Activated CD4-positive, alpha-beta T cell treated with anti-CD3 and anti-CD28 coated beads, Interleukin-2, amount 50 U/mL, for 16 hours (primary cell): ENCODE results near the gene USP6.
"Not testable (repeated sequence)": the region's sequence is repeated elsewhere in the genome, so short reads cannot be mapped to it uniquely, and the experiment has no call there.

Source experiments
- DNase-seq: peaks from one replicate; pipeline ENCODE4 v3.0.0-alpha.2; 2020

USP6 gene

DNA sequence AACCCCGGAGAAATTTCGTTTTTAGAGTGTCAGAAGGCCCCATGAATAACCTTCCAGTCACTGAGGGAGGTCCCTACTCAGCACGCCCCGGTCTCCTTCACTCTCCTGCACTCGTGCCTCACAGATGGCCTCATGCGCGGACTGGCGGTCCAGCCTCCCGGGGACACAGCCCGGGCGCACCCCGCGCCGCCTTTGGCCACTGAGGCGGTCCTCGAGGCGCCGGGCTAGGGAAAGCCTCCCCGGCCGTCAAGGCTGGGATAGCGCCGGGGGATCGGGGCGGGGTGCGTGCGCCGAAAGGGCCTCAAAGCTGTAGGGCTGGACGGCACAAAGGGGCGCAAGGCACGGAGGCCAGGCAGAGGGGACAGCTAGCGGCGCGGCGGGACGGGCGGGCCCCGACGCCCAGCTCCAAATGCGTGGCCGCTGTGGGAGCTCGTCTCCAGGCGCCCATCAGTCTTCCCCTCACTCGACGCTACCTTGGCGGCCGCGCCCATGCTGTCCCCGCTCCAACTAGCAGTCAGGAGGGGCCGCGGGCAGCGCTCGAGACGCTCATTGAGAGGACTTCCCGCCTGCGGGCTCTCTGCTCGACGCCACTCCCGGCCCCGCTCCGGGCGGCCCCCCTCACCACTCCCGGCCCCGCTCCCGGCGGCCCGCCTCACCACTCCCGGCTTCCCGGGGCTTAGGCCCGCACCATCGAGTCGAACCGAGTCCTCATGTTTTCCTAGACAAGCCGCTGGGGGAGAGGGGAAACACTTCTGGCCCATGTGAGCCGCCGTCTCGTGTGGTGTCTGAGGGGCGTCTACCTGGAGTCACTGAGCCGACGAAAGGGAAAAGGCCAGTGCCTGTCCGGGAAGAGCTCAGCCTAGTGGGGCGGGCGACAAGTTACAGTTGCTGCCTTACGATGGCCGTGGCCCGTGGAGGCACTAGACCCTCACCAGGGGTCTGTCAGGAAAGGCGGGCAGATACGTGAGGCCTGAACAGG is at the start of gene USP6:
USP6 (plus strand) TSS at position 360 of the 979 bp plus-strand sequence. CDS start 14,336 bp downstream, outside the sequence.
- no peak for DNase-seq

DNA sequence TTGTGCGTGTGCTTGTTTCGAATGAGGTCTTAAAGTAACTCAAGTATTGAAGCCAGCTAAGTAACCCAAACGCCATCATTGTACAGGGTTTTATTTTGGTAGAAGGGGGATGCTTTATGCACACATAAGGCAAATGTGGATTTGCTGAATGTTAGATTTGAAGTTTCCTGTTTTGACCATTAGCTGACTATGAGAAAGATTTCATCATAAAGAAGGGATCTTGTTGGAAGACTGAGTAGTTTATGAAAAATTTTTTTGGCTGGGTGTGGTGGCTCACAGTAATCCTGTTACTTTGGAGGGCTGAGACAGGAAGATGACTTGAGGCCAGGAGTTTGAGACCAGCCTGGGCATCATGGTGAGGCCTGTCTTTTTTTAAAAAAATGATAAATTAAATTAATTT is 47.6 kb upstream of the USP6 start:
- DNase-seq = no peak

DNA sequence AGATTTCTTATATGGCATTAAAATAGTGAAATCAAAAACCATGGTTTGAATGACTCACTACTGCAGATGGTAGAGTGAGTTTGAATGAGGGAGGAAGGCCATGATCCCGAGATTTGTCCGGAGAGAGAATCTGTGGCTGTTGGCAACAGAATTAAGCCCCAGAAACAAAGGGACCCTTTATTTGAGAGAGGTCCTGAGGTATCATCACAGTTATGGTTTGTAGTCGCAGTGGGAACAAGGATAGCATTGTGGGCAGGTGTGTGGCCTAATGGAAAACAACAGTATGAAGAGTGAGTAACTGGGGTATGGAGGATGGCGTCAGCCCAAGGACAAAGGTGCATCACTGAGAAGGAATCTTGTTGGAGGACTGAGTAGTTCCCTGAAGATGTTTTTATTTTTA is 46.1 kb upstream of the USP6 start:
- no peak for DNase-seq

DNA sequence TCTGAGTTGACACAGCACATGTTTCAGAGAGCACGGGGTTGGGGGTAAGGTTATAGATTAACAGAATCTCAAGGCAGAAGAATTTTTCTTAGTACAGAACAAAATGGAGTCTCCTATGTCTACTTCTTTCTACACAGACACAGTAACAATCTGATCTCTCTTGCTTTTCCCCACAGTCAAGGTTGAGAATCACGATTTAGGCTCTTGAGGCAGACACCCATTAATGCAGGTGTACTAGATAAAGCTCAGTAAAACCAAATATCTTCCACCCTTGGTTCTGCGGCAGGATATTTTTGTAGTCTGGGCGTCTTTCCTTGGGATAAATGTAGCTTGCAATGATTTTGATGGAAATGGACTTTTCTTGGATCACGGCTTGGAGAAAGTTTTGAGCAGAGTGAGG is 40.4 kb upstream of the USP6 start:
- not testable (repeated sequence) for DNase-seq

DNA sequence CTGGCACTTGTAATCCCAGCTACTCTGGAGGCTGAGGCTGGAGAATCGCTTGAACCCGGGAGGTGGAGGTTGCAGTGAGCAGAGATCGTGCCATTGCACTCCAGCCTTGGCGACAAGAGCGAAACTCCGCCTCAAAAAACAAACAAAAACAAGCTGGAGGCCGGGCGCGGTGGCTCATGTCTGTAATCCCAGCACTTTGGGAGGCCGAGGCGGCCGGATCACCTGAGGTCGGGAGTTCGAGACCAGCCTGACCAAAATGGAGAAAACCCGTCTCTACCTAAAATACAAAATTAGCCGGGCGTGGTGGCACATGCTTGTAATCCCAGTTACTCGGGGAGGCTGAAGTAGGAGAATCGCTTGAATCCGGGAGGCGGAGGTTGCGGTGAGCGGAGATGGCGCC is 38.6 kb upstream of the USP6 start:
- DNase-seq = not testable (repeated sequence)

DNA sequence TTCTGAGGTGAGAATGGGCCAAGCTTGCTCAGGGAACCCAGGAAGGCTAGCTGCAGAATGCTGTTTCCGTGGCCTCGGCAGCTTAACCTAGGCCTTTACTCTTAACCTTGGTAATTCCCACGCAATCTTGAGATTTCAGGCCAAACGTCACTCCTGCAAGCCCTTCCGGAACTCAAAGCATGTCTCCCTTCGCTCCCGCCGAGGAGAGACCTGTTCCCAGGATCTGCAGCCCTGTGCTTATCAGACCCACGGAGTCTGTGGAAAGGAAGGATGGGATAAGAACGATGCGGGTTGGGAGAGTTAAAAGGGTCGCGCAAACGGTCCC is 38.1 kb upstream of the USP6 start:
- DNase-seq = no peak

DNA sequence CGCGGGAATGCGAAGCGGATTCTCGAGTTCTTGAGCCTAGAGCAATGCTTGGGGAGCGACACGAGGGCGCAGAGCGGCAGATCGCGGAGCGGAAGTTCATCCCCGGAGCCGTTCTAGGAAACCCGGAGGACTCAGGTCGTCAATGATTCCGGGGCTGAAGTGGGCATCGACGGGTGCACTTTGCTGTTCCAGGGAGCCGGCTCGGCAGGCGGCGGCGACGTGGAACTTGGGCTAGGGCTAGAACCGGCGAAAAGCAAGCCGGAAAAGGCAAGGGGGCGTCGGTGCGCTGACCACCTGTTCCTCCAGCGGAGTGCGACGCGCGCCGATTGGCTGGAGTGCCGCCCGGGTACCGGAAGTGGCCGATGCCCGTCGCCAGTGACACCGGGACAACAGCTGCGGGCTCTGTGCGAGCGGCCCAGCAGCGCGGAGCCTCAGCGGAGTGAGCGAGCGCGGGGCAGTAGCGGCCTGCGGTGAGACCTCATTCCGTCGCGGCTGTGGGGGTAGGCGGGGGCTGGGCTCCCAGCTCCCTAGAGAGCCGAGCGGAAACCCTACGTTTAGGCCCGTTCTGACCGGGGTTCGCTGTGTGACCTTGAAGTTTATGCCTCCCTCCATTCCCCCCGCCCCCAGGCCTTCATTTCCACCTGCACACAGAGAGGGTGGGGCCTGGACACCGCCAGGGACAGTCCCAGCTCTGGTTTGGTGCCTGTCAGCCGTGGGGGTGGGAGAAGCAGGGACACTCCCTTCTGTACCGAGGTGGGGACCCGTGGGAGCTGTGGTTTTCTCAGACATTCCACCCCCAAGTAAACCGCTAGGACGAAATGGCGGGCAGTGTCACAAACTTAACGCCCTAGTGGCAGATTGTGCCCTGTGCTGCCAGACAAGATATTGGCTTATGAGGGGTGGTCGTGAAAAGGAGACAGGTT is 37.5 kb upstream of the USP6 start, which contains the start of gene ZFP3:
ZFP3 (plus strand) TSS at position 362 of the 923 bp plus-strand sequence. CDS start 13,038 bp downstream, outside the sequence.
- DNase-seq = peak; percentile 62

DNA sequence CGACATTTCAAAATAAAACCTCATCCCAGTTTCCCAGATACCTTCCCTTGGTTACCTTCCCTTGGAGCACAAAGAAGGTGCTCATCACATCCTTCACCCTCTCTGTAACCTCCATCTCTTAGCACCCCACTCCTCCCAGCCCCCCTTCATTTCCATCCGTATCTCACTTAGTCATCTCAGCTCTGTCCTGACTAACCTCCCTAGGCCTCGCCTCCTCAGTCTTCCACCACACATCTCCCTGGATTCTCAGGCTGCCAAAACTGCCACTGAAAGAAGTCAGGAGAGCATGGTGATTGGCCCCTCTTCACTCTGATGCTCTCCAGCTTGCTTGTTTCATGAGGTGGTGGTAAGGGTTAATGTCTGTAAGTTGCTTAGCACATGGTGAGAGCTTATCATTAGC is 35.2 kb upstream of the USP6 start:
- DNase-seq = no peak

DNA sequence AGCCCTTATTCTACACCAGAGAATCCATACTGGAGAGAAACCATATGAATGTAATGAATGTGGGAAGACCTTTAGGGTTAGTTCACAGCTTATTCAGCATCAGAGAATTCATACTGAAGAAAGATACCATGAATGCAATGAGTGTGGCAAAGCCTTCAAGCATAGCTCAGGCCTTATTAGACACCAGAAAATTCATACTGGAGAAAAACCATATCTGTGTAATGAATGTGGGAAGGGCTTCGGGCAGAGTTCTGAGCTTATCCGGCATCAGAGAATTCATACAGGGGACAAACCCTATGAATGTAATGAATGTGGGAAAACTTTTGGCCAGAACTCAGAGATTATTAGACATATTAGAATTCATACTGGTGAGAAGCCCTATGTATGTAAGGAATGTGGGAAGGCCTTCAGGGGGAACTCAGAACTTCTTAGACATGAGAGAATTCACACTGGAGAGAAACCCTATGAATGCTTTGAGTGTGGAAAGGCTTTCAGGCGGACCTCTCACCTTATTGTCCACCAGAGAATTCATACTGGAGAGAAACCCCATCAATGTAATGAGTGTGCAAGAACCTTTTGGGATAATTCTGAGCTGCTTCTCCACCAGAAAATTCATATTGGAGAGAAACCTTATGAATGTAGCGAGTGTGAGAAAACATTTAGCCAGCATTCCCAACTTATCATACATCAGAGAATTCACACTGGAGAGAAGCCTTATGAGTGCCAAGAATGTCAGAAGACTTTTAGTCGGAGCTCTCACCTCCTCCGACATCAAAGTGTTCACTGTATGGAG is 23.4 kb upstream of the USP6 start:
- no peak for DNase-seq

DNA sequence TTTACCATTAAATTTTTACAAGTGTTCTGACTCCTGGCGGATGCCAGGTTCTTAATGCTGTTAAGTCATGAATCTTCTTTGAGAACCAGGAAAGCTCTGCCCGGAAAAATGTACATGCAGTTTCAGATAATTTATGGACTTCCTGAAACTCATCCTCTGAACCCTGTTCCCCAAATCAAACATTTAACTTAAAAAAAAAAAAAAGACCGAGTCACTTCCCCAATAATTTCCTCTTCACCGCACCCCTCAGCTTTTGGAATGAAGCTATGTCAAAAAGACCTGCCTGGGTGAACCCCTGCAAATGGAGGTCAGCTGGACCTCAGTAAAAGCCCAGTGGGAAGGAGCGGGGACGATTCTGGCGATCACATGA is 19.1 kb upstream of the USP6 start:
- no peak for DNase-seq

DNA sequence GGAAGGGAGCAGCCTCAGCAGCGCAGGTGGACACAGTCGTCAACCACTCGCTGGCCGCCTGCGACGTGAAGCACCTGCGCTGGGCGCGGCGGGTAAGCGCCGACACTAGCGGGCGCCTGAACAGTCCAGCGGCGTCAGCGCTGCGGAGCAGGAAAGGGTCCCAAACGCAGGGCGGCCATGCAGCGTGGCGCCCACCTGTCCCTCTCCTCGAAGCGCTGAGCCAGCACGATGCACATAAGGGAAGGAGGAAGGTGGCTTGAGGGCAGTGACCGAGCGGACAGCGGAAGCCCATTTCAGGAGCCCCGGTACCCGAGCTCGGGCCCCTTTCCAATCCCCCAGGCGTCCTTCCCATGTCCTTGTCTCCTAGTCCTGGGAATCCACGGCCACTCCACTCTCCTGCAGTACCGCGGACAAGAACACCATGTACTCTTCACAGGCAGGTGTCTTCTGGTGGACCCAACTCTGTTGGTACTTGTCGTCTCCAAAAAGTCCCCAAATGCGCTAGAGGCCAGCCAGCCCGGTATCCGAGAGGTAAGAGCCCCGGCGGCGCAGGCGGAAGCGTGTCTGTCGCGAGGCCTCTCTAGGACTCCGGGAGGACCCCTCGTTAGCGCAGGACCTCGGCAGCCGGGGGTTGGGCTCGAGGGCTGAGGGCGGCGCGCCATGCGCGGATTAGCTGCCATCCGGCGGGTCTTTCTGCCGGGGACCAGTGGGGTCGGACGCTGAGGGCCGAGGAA is 18.6 kb upstream of the USP6 start:
- DNase-seq = no peak

DNA sequence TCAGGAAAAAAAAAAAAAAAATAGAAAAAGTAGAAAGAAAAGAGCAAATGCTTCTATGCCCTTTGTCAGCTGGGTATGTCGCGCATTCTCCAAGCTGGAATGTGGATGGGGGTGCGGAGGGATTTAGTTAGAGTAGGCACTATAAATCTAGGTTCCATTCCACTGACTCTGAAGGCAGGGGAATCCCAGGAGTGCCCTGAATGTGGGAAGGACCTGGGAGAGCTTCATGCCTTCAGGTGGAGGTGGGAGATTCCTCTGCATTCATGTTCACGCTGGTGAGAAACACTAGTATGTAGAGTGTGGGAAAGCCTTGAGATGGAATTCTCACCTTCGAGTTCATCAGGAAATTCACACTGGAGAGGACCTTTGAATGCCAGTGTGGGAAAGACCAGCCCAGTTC is 16.6 kb upstream of the USP6 start:
- no peak for DNase-seq

DNA sequence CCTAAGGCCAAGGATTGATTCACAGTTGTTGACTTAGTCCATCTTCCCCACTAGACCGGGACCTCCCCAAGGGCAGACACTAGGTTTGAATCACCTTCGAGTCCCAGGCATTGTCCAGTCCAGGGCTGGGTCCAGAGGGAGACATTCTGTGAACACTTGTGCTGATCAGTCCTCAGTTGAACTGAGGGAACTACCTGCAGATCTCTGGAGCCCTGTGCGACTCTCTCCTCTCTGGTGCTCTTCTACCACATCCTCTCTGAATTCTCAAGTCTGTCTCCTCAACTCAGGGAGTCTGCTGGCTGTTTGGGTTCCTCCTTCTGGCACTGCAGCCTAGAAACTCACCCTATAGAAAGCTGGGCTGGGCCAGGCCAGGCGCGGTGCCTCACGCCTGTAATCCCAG is 15.0 kb upstream of the USP6 start:
- DNase-seq = no peak

DNA sequence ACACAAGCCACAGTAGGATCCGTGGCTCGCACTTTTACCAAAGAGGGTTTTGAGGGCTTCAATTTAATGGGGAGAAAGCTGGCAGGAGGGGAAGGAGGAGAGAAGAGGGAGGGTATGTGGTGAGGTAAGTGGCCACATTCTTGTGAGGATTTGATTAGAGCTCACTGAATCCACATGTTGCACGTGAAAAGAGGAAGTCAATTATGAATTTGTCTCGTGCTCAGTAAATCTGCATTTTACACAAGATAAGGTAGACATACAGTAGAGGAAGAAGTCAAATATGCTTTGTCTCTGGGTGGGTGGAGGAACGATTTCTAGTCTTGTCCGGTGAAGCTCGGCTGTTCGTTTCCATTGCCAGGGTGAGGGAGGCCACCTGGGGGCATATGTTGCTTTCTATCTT is 5.0 kb upstream of the USP6 start:
- DNase-seq = no peak

DNA sequence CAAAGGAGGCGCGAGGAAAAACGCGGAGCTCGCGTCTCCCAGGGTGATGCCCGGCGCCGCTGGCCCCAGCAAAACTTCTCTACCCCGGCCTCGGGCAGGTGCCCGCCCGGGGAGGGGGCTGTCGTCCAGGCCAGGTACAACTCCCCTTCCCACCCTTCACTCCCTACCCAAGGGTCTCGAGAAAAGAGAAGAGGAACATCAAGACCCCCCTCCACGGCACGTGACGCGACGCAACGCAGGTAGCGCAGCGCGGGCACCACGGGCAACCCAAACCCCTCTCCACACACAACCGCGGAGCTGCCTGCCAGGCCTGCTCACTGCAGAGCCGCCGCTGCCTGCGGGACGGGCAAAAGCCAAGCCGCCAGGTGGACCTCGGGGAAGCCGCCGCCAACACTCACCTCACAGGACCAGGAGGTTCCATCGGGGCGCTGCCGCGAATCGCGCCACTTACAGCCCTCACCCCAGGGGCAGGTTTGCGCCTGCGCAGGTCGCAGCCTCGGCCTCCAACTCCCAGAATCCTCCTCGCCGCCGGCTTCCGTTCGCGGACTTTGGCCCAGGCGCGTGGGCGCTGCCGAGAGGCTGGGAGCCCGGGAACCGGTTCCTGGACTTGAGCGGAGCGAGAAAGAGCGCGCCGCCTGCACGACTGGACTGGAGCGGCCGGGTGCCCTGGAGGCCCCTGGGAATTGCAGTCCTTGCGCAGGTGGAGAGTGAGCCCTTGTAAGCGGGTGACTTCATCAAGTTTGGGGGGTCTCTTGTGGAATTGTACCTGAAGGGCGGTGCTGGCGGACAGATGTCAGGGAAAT is 4.2 kb upstream of the USP6 start, which contains the start of gene ZNF232:
ZNF232 (minus strand) TSS at position 477 of the 803 bp plus-strand sequence; CDS start at position 421, 56 bp downstream.
- peak; percentile 94 for DNase-seq

DNA sequence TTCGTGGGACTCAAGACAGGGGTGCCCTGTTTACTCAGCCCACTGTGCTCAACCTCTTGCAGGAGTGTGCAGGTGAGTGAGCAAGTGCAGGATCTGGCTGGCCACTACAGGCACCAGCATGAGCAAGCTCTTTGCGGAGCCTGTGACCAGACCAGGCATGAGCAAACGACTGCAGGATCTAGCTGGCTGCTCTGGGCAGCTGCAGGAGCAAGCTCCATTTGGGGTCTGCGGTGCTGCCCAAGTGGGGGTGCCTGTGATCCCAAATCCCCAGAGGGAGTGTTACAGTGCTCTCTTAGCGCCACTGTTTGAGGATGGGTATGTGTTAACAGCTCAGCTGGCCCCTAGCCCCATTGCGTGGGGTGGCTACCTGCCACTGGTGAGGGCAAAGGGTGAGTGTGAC is 2.4 kb downstream of the USP6 start:
- no peak for DNase-seq

DNA sequence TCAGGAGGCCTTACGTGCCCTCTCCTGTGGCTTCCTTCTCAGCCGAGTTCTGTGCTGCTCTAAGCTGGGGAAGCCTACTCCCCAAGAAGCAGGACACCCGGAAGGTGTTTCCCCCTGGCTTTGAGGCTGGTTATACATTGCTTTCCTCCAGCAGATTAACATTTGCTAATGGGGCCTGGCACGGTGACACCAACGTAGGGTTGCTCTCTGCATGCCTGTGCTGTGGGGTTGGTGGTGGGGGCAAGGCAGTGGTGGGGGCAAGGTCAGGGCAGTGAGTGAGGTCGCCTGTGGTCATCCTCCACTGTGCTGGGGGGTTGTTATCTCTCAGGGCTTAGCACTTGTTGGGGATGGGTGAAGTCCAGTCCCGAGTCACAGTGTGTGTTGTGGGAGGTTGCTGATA is 4.2 kb downstream of the USP6 start:
- DNase-seq = no peak

DNA sequence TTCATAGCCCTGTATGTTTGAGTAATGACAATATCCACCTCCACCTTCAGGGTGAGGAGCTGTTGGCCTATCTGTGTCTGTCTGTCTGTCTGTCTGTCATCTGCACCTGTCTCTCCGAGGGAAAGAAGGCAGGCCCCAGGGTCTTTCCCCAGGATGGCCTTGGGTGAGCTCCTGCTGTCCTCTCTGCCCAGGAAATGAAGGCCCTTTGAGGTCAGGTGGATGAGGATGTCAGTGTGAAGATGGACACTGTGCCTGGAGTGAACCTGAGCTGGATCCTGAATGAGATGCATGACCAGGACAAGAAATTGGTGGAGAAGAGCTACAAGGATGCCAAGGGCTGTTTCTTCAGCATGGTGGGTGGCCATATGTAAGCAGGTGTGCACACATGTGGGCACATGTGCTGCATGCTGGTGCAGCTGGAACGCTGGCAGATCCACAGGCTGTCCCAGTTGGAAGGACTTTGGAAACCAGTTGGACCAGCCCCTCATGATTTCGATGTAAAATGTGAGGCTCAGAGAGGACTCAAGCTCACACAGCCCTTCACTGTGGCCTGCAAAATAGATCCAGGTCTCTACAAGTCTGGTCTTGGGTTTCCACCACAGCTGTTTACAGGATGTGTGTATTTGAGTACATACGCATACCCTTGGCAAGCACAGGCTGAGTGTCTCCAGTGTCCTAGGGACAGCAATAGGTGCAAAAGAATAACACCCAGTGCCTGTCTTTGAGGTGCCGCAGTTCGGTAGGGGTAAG is 4.8 kb downstream of the USP6 start:
- DNase-seq = not testable (repeated sequence)

DNA sequence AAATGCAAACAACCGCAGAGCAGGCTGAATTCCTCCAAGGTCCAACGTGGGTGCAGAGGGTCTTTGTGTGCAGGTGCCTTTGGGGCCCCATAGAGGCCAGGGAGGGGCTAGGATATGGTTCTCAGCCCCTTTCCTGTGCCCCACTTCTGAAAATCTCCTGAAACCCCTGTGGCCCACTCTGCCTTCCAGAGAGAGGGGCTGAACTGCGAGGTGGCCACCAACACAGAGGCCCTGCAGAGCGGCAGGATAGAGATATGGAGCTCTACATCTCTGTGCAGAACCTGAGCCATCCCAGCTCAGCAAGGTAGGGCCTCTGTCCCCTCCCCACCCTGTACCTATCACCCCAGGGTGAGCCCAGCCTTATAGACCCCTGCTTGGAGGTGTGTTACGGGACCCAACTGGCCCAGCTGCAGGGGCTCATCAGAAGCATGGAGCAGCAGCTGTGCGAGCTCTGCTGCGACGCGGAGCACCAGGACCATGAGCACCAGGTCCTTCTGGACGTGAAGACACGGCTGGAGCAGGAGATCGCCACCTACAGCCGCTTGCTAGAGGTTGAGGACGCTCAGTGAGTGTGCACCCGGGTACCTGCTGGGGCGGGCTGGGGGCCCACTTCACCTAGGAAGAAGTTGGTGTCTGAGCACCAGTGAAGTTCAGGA is 5.5 kb downstream of the USP6 start:
- no peak for DNase-seq

DNA sequence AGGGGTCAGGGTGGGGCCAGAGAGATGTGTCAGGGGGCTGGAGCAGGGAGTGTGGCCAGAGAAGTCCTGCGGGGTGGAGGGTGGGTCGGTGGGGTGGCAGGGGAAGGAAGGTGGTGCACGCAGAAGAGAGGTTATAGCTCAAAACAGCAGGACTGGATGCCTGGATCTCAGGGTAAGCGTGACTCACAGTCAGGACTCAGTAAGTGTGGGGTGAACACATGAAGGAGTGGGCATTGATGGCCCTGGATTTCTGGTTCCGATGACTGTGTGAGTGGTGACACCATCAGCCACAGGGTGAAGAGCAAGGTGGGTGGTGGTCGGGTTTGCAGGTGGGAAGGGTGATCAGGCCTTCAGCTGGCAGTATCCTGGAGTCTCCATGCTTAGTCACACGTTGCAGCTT is 6.2 kb downstream of the USP6 start:
- DNase-seq = not testable (repeated sequence)
